ENCODE data around the gene CABCOCO1.

DNA sequence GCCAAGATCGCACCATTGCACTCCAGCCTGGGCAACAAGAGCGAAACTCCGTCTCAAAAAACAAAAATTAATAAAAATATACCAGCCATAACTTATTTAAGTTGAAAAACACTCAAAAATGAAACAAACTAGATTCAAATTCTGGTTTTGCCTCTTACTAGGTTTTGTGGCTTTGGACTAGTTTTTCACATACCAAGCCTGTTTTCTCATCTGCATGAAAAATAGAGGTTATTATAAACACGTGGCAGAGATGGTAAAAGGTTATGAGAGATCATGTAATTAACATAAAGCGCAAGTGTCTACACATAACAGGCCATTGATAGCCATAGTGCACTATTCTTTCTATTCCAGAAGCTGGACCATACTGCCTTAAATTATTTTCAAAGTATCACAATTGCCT is 35.5 kb upstream of the CABCOCO1 start:
- TF ChIP-seq, protein P1, sequence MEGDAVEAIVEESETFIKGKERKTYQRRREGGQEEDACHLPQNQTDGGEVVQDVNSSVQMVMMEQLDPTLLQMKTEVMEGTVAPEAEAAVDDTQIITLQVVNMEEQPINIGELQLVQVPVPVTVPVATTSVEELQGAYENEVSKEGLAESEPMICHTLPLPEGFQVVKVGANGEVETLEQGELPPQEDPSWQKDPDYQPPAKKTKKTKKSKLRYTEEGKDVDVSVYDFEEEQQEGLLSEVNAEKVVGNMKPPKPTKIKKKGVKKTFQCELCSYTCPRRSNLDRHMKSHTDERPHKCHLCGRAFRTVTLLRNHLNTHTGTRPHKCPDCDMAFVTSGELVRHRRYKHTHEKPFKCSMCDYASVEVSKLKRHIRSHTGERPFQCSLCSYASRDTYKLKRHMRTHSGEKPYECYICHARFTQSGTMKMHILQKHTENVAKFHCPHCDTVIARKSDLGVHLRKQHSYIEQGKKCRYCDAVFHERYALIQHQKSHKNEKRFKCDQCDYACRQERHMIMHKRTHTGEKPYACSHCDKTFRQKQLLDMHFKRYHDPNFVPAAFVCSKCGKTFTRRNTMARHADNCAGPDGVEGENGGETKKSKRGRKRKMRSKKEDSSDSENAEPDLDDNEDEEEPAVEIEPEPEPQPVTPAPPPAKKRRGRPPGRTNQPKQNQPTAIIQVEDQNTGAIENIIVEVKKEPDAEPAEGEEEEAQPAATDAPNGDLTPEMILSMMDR (conservative IDR thresholded peaks at IDR 0.05): no peak
- TF ChIP-seq ZFX (IDR thresholded peaks at IDR 0.05): no peak
